Spinal cord (tissue), 4 donors: ENCODE measurements around the gene SEPTIN2. TPM values are rescaled to one million over a fixed set of nuclear protein-coding genes. Genes with fewer than 3 reads are reported as not detected.

Source experiments
- polyA plus RNA-seq, 2 donors: library from polyadenylated mRNA; unstranded; fragments of 120-200 nt; gene quantifications; one replicate each; pipeline ENCODE4 v1.2.1, GENCODE V29; 2013; ENCODE audit not compliant: insufficient read length in 2 of 2
- total RNA-seq, 2 donors: library from RNA; depleted of rRNA in 1 of 2; stranded (reverse); fragments of 120-200 nt in 1 of 2; fragments of >200 nt in 1 of 2; gene quantifications; one replicate each; pipeline versions ENCODE4 v1.2.3 to v1.2.4, GENCODE V29; 2013 to 2014

The SEPTIN2 gene
- total and polyA plus RNA-seq, 4 donors = 460 to 582 (median 507) TPM

Other genes starting within 250 kb of the SEPTIN2 start
- gene MTERF4, start 213.6 kb upstream of the SEPTIN2 start, total RNA-seq = 10 to 100 TPM; 41.8 to 45.0 TPM
- 10 to 100 TPM; 58.0 to 68.2 TPM for gene MTERF4, start 213.6 kb upstream of the SEPTIN2 start, polyA plus RNA-seq
- 1 to 10 TPM; 8.6 to 9.0 TPM for gene PASK, start 166.5 kb upstream of the SEPTIN2 start, total RNA-seq
- gene PASK, start 166.5 kb upstream of the SEPTIN2 start, polyA plus RNA-seq = 10 to 100 TPM; 20.1 to 25.3 TPM
- 10 to 100 TPM; 40.6 to 73.8 TPM for gene PPP1R7, start 165.5 kb upstream of the SEPTIN2 start, total RNA-seq
- 100 to 1,000 TPM in 1 of 2 donors, 10 to 100 TPM in 1; 93.0 to 101 TPM for gene PPP1R7, start 165.5 kb upstream of the SEPTIN2 start, polyA plus RNA-seq
- 1 to 10 TPM in 1 of 2 donors, under 1 TPM in 1; 0.89 to 1.5 TPM for gene ANO7, start 127.2 kb upstream of the SEPTIN2 start, total RNA-seq
- 1 to 10 TPM; 1.9 to 3.1 TPM for gene ANO7, start 127.2 kb upstream of the SEPTIN2 start, polyA plus RNA-seq
- gene HDLBP, start 253 bp upstream of the SEPTIN2 start, total RNA-seq = 100 to 1,000 TPM; 304 to 355 TPM
- gene HDLBP, start 253 bp upstream of the SEPTIN2 start, polyA plus RNA-seq = 100 to 1,000 TPM; 230 to 270 TPM
- 10 to 100 TPM; 59.6 to 67.3 TPM for gene FARP2, start 40.4 kb downstream of the SEPTIN2 start, total RNA-seq
- 10 to 100 TPM; 37.5 to 44.6 TPM for gene FARP2, start 40.4 kb downstream of the SEPTIN2 start, polyA plus RNA-seq
- gene STK25, start 192.7 kb downstream of the SEPTIN2 start, total RNA-seq = 100 to 1,000 TPM; 134 to 165 TPM
- gene STK25, start 192.7 kb downstream of the SEPTIN2 start, polyA plus RNA-seq = 100 to 1,000 TPM; 216 to 255 TPM
- 10 to 100 TPM; 15.5 to 26.4 TPM for gene BOK, start 242.8 kb downstream of the SEPTIN2 start, total RNA-seq
- 10 to 100 TPM; 48.2 to 52.7 TPM for gene BOK, start 242.8 kb downstream of the SEPTIN2 start, polyA plus RNA-seq